Keratinocyte (primary cell): ENCODE results near the gene ZBED4.

Source experiments
- EZH2 ChIP-seq: IDR thresholded peaks from one replicate; pipeline ENCODE4 v1.6.1; 2012; ENCODE audit warnings: inconsistent platforms, mild to moderate bottlenecking, low read length, moderate library complexity
- TF ChIP-seq, protein P1 (sequence below), 3 experiments: IDR thresholded peaks in 1 of 3; conservative IDR thresholded peaks in 1 of 3; optimal IDR thresholded peaks in 1 of 3; 2 replicates in 2 of 3; 3 replicates in 1 of 3; pipeline versions ENCODE3 to v1.5.1; 2011; ENCODE audit warnings: low read length in 3 of 3, mild to moderate bottlenecking in 3 of 3, moderate library complexity in 2 of 3, control low read depth in 1 of 3, inconsistent platforms in 1 of 3; ENCODE audit not compliant: insufficient read depth in 2 of 3; ENCODE audit errors: extremely low read depth in 1 of 3

DNA sequence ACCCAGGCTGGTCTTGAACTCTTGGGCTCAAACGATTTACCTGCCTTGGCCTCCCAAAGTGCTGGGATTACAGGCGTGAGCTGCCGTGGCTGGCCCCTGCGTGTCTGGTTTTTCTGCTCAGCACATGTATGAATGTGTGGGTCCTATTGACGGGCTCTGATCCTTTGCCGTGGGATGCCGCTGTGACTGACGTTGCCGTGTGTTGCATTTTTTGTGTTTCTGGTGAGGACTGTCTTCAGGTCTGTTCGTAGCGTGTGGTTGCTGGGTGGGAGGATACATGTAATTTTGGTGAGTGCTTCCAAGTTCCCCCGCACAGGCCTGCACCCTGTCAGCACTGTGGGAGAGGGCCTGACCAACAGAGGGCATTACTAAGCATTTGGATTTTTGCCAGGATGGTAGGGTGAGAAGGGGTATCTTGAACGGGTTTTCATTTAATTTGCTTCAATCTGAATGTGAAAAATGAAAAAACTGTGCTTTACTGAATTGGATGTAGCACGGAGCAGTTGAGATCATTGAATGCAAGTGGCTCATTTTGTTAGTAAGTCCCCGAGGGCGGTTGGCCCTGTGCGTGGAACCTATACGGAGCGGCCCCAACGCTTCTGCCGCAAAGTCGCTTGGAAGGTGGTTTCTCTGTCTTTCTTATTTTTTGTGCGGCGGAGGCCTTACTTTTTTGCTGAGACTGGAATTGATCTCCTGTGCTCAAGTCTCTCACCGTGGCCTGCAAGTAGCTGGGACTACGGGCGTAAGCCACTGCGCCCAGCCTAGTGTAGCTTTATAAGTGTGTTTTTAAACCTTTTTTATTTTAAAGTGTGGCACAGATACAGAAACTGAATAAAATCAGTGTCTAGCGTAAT lies 8.2 kb downstream of the ZBED4 start:
- TF ChIP-seq, protein P1, sequence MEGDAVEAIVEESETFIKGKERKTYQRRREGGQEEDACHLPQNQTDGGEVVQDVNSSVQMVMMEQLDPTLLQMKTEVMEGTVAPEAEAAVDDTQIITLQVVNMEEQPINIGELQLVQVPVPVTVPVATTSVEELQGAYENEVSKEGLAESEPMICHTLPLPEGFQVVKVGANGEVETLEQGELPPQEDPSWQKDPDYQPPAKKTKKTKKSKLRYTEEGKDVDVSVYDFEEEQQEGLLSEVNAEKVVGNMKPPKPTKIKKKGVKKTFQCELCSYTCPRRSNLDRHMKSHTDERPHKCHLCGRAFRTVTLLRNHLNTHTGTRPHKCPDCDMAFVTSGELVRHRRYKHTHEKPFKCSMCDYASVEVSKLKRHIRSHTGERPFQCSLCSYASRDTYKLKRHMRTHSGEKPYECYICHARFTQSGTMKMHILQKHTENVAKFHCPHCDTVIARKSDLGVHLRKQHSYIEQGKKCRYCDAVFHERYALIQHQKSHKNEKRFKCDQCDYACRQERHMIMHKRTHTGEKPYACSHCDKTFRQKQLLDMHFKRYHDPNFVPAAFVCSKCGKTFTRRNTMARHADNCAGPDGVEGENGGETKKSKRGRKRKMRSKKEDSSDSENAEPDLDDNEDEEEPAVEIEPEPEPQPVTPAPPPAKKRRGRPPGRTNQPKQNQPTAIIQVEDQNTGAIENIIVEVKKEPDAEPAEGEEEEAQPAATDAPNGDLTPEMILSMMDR (optimal IDR thresholded peaks at IDR 0.05 in 1 of 3, IDR thresholded peaks at IDR 0.05 in 1 of 3, conservative IDR thresholded peaks at IDR 0.05 in 1 of 3; ENCODE audit: extremely low read depth in 1 of 3, insufficient read depth in 2 of 3, low read length in 3 of 3): no peak
- no peak for TF ChIP-seq EZH2
